Measurements from ENCODE around the gene CCSER2. TPM values are rescaled to one million over a fixed set of nuclear protein-coding genes. Genes with fewer than 3 reads are reported as not detected.
"Not testable (repeated sequence)": the region's sequence is repeated elsewhere in the genome, so short reads cannot be mapped to it uniquely, and the experiment has no call there.

Gene CCSER2
- total RNA-seq, 1 experiment from 2014 or later, result 28.9 TPM

DNA sequence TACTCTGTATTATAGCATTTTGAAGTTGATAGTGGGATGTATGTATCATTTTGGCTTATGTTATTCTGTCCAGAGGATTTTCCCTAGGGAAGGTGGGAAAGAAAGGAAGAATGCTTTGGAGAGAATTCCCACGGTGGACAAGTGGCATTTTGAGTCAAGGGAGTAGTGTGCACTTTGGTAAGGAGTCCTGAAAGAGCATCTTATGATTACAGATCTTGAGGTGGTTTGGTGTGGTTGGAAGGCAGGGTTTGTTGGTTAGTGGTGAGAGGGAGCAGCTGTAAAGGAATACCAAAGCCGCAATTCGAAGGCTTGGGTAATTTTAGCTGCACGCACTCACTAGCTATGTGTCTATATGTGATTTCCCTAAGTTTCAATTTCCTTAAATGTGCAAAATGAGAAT is 16.1 kb downstream of the CCSER2 start:
- peaks cover 0 to 4% of the 10 kb centered on the region in 2 experiments; a peak in 2 of 4 replicates for H3K4me1 ChIP-seq (ENCODE audit: control insufficient read depth in 1 of 2, insufficient read depth in 2 of 2, low read length in 2 of 2)
- no peaks in the 10 kb centered on the region for H3K9me3 ChIP-seq (ENCODE audit: control insufficient read depth in 1 of 2, insufficient read depth in 1 of 2, low read depth in 1 of 2, low read length in 2 of 2)
- ChIA-PET CTCF (interaction anchor here (3.1 kb wide), 1 partner anchor 8 kb away, joined by 11 read pairs; no protein-coding TSS in a partner anchor), RAD21 (ENCODE audit: low non-redundant PET in 1 of 2, low total read pairs in 2 of 2, uncharacterized antibody in 2 of 2, unreplicated experiment in 2 of 2) (no interaction called here), POLR2A (no interaction called here)
- H3K79me2 ChIP-seq (ENCODE audit: insufficient read depth, low read length), result peaks cover 21% of the 10 kb centered on the region
- intact Hi-C loops (cut with micrococcal nuclease), result no loop called here
- no peak for DNase-seq (ENCODE audit: low read depth, low spot score)
- BruUV-seq (replicated peaks), result no TSS peak
- no peak for ATAC-seq
- no peak overlapping the region for H3K27ac ChIP-seq (ENCODE audit: low read depth, low read length)
- no peaks in the 10 kb centered on the region for H3K27me3 ChIP-seq (ENCODE audit: insufficient read depth, low read length)
- H3K9me2 ChIP-seq (ENCODE audit: insufficient read depth), result no peaks in the 10 kb centered on the region
- no peaks in the 10 kb centered on the region for H4K20me1 ChIP-seq (ENCODE audit: insufficient read depth)
- H3K4me2 ChIP-seq (ENCODE audit: low read length), result no peak overlapping the region
- TF ChIP-seq CBX3 (IDR thresholded peaks at IDR 0.05; ENCODE audit: low read depth) (no peak), YY1 (IDR thresholded peaks at IDR 0.05; ENCODE audit: extremely low read depth, insufficient replicate concordance, low read depth, low read length) (no peak), POLR2AphosphoS5 (IDR thresholded peaks at IDR 0.05; ENCODE audit: low read depth, low read length) (no peak), JUND (IDR thresholded peaks at IDR 0.05) (no peak), SIN3A (IDR thresholded peaks at IDR 0.05; ENCODE audit: low read depth) (no peak), SP1 (IDR thresholded peaks at IDR 0.05; ENCODE audit: low read depth) (no peak), EZH2phosphoT487 (IDR thresholded peaks at IDR 0.05; ENCODE audit: borderline replicate concordance) (no peak), ZBTB33 (IDR thresholded peaks at IDR 0.05; ENCODE audit: extremely low read depth, insufficient replicate concordance, low read length) (no peak), ZNF274 (IDR thresholded peaks at IDR 0.05; ENCODE audit: low read depth, low read length) (no peak), TCF7L2 (IDR thresholded peaks at IDR 0.05; ENCODE audit: borderline replicate concordance, extremely low read depth, insufficient read depth, insufficient read length) (no peak), RAD21 (IDR thresholded peaks at IDR 0.05; ENCODE audit: low read depth) (no peak)
- TF ChIP-seq, protein P1, sequence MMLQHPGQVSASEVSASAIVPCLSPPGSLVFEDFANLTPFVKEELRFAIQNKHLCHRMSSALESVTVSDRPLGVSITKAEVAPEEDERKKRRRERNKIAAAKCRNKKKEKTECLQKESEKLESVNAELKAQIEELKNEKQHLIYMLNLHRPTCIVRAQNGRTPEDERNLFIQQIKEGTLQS (IDR thresholded peaks at IDR 0.05), result no peak
- TF ChIP-seq, protein P2, sequence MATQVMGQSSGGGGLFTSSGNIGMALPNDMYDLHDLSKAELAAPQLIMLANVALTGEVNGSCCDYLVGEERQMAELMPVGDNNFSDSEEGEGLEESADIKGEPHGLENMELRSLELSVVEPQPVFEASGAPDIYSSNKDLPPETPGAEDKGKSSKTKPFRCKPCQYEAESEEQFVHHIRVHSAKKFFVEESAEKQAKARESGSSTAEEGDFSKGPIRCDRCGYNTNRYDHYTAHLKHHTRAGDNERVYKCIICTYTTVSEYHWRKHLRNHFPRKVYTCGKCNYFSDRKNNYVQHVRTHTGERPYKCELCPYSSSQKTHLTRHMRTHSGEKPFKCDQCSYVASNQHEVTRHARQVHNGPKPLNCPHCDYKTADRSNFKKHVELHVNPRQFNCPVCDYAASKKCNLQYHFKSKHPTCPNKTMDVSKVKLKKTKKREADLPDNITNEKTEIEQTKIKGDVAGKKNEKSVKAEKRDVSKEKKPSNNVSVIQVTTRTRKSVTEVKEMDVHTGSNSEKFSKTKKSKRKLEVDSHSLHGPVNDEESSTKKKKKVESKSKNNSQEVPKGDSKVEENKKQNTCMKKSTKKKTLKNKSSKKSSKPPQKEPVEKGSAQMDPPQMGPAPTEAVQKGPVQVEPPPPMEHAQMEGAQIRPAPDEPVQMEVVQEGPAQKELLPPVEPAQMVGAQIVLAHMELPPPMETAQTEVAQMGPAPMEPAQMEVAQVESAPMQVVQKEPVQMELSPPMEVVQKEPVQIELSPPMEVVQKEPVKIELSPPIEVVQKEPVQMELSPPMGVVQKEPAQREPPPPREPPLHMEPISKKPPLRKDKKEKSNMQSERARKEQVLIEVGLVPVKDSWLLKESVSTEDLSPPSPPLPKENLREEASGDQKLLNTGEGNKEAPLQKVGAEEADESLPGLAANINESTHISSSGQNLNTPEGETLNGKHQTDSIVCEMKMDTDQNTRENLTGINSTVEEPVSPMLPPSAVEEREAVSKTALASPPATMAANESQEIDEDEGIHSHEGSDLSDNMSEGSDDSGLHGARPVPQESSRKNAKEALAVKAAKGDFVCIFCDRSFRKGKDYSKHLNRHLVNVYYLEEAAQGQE (IDR thresholded peaks at IDR 0.05; ENCODE audit: low read depth), result no peak
- TF ChIP-seq, protein P3, sequence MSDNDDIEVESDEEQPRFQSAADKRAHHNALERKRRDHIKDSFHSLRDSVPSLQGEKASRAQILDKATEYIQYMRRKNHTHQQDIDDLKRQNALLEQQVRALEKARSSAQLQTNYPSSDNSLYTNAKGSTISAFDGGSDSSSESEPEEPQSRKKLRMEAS (IDR thresholded peaks at IDR 0.05), result no peak
- no peak overlapping the region for H2AFZ ChIP-seq (ENCODE audit: low read depth, low read length, poor library complexity, severe bottlenecking)
- no peak overlapping the region for H3K4me3 ChIP-seq (replicated peaks in 1 of 2; ENCODE audit: low read depth in 1 of 2, low read length in 2 of 2)
- H3K36me3 ChIP-seq (ENCODE audit: control insufficient read depth in 1 of 2, insufficient read depth in 2 of 2, low read length in 2 of 2), result no peaks in the 10 kb centered on the region
- H3K9ac ChIP-seq (ENCODE audit: low read length), result no peak overlapping the region

GRCh38 chr10:84347575-84348002 is 19.2 kb downstream of the CCSER2 start:
- intact Hi-C loops (cut with micrococcal nuclease); H2AFZ ChIP-seq (ENCODE audit: low read depth, low read length, poor library complexity, severe bottlenecking); H3K9ac ChIP-seq (ENCODE audit: low read length); POLR2A ChIA-PET; H3K9me3 ChIP-seq (ENCODE audit: control insufficient read depth in 1 of 2, insufficient read depth in 1 of 2, low read depth in 1 of 2, low read length in 2 of 2); DNase-seq (ENCODE audit: low read depth, low spot score); BruUV-seq (replicated peaks); H3K27ac ChIP-seq (ENCODE audit: low read depth, low read length); H3K4me1 ChIP-seq (ENCODE audit: control insufficient read depth in 1 of 2, insufficient read depth in 2 of 2, low read length in 2 of 2); ATAC-seq; CTCF ChIA-PET; RAD21 ChIA-PET (ENCODE audit: low non-redundant PET in 1 of 2, low total read pairs in 2 of 2, uncharacterized antibody in 2 of 2, unreplicated experiment in 2 of 2); H3K4me3 ChIP-seq (replicated peaks in 1 of 2; ENCODE audit: low read depth in 1 of 2, low read length in 2 of 2); H3K9me2 ChIP-seq (ENCODE audit: insufficient read depth); H3K27me3 ChIP-seq (ENCODE audit: insufficient read depth, low read length); H4K20me1 ChIP-seq (ENCODE audit: insufficient read depth); H3K36me3 ChIP-seq (ENCODE audit: control insufficient read depth in 1 of 2, insufficient read depth in 2 of 2, low read length in 2 of 2); H3K4me2 ChIP-seq (ENCODE audit: low read length): not testable (repeated sequence)
- peaks cover 20% of the 10 kb centered on the region for H3K79me2 ChIP-seq (ENCODE audit: insufficient read depth, low read length)
